ENCODE measurements around the gene MYMK. TPM values are rescaled to one million over a fixed set of nuclear protein-coding genes. Genes with fewer than 3 reads are reported as not detected.

MYMK gene
- total RNA-seq, 4 donors from 2014 or later: not detected

Other genes with a start within 250 kb of the MYMK start
- gene ABO, start 249.8 kb downstream of the MYMK start, total RNA-seq: 10 to 100 TPM in 2 of 4 donors, 1 to 10 TPM in 2; 3.4 to 48.8 (median 8.2) TPM
- 10 to 100 TPM; 14.5 to 28.6 (median 22.0) TPM for gene SURF6, start 188.8 kb downstream of the MYMK start, total RNA-seq
- gene MED22, start 176.8 kb downstream of the MYMK start, total RNA-seq: 10 to 100 TPM; 10.8 to 22.5 (median 15.9) TPM
- 1,000 to 10,000 TPM; 1,828 to 2,553 (median 2,363) TPM for gene RPL7A, start 176.7 kb downstream of the MYMK start, total RNA-seq
- gene SURF1, start 168.5 kb downstream of the MYMK start, total RNA-seq: 10 to 100 TPM; 18.2 to 44.7 (median 32.0) TPM
- 10 to 100 TPM; 30.1 to 36.8 (median 33.6) TPM for gene SURF2, start 168.4 kb downstream of the MYMK start, total RNA-seq
- 100 to 1,000 TPM; 104 to 140 (median 117) TPM for gene SURF4, start 148.9 kb downstream of the MYMK start, total RNA-seq
- gene STKLD1, start 148.6 kb downstream of the MYMK start, total RNA-seq: under 1 TPM in 1 of 4 donors, not detected in 3; 0.38 TPM
- gene REXO4, start 106.9 kb downstream of the MYMK start, total RNA-seq: 10 to 100 TPM; 21.5 to 26.0 (median 21.7) TPM
- 1 to 10 TPM in 1 of 4 donors, under 1 TPM in 3; 0.21 to 2.5 (median 0.33) TPM for gene ADAMTS13, start 102.6 kb downstream of the MYMK start, total RNA-seq
- 10 to 100 TPM in 1 of 4 donors, 1 to 10 TPM in 3; 5.9 to 13.7 (median 9.1) TPM for gene CACFD1, start 65.0 kb downstream of the MYMK start, total RNA-seq
- gene SLC2A6, start 45.9 kb downstream of the MYMK start, total RNA-seq: 1 to 10 TPM in 1 of 4 donors, under 1 TPM in 3; 0.42 to 1.1 (median 0.85) TPM
- gene ADAMTSL2, start 9.7 kb upstream of the MYMK start, total RNA-seq: 1 to 10 TPM; 1.1 to 2.1 (median 1.4) TPM
- gene FAM163B, start 84.4 kb upstream of the MYMK start, total RNA-seq: not detected
- not detected for gene DBH, start 111.4 kb upstream of the MYMK start, total RNA-seq
- gene SARDH, start 213.4 kb upstream of the MYMK start, total RNA-seq: under 1 TPM in 2 of 4 donors, not detected in 2; 0.26 to 0.57 TPM

Measured in esophagus squamous epithelium (tissue), 4 donors.